Posterior cingulate gyrus (tissue), 11 donors: Measurements from ENCODE around the gene PELI2.
"Not testable (repeated sequence)": the region's sequence is repeated elsewhere in the genome, so short reads cannot be mapped to it uniquely, and the experiment has no call there.

ENCODE experiments used
- DNase-seq, 10 donors: peaks; one replicate each; pipeline versions ENCODE4 v3.0.0 to v3.0.0-alpha.2; 2020 to 2021; ENCODE audit warnings: mixed read lengths in 3 of 10
- intact Hi-C: fragments of 100-400 bp; cut with DNase I; formaldehyde crosslinking; loops from one replicate; pipeline ENCODE4 v1.15.1; 2023

Gene PELI2

DNA sequence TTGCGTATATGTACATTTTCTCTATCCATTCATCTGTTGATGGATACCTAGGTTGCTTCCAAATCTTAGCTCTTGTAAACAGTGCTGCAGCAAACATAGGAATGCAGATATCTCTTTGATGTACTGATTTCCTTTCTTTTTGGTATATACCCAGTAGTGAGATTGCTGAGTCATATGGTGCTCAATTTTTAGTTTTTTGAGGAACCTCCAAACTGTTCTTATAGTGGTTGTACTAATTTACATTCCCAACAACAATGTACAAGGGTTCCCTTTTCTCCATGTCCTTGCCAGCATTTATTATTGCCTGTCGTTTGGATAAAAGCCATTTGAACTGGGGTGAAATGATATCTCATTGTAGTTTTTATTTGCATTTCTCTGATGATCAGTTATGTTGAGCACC is 44.3 kb downstream of the PELI2 start:
- intact Hi-C loops, result no loop called here
- no peak for DNase-seq

DNA sequence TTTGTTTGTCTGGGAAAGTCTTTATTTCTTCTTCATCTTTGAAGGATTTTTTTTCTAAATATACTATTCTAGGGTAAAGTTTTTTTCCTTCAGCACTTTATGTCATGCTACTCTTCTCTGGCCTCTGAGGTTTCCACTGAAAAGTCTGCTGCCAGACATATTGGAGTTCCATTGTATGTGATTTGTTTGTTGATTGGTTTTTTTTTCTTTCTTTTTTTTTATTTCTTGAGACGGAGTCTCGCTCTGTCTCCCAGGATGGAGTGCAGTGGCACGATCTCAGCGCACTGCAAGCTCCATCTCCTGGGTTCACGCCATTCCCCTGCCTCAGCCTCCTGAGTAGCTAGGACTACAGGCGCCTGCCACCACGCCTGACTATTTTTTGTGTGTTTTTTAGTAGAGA is 48.4 kb downstream of the PELI2 start:
- DNase-seq, intact Hi-C loops: not testable (repeated sequence)

DNA sequence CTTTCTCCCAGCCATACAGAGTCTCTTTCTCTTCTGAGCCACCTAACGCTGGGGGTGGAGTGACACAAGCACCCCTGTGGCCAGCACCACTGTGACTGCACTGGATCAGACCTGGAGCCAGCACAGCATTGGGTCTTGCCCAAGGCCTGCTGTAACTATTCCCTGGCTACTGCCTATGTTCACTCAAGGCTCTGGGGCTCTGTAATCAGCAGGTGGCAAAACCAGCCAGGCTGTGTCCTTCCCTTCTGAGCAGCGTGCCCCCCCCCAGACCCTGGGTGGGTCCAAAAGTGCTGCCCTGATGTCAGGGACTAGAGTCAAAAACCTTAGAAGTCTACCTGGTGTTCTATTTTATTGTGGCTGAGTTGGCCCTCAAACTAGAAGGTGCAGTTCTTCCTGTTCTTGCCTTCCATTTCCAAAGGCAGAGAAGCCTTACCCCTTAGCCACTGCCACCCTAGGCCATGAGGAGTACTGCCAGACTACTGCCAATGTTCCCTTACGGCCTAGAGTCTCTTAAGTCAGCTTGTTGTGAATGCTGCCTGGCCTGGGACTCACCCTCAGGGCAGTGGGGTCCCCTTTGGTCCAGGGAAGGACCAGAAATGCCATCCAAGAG is 49.9 kb downstream of the PELI2 start:
- DNase-seq, result no peak

GRCh38 chr14:56170028-56170427 is 51.8 kb downstream of the PELI2 start:
- intact Hi-C loops, result no loop called here
- no peak for DNase-seq

More for the DNA sequence above, 49.9 kb downstream of the PELI2 start:
- intact Hi-C loops, result no loop called here

DNA sequence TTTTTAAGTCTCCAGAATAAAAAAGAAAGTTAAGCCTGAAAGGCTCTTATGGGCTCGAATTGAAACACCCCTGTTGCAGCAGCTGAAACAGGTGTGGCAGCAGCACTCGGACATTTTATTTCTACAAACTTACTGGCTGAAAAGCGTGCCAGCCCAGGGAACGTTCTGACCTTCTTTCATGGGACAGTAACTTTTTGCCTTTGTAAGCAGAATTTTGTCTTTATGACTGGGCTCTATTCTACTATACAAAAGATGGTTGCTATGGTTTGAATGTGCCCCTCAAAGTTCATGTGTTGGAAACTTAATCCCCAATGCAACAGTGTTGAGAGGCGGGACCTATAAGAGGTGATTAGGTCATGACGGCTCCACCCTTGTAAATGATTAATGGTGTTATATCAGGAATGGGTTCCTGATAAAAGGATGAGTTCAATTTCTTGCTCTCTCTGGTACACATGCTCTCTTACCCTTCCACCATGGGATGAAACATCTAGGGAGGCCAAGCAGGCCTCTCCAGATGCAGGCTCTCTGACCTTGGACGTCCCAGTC is 52.7 kb downstream of the PELI2 start:
- no peak for DNase-seq
- intact Hi-C loops, result no loop called here

GRCh38 chr14:56172074-56172473 is 53.9 kb downstream of the PELI2 start:
- intact Hi-C loops, result no loop called here

GRCh38 chr14:56172571-56172971 is 54.4 kb downstream of the PELI2 start:
- no peak for DNase-seq
- intact Hi-C loops, result no loop called here

More at GRCh38 chr14:56172074-56172473, 53.9 kb downstream of the PELI2 start:
- no peak for DNase-seq

GRCh38 chr14:56173365-56173922 is 55.2 kb downstream of the PELI2 start:
- no peak for DNase-seq

DNA sequence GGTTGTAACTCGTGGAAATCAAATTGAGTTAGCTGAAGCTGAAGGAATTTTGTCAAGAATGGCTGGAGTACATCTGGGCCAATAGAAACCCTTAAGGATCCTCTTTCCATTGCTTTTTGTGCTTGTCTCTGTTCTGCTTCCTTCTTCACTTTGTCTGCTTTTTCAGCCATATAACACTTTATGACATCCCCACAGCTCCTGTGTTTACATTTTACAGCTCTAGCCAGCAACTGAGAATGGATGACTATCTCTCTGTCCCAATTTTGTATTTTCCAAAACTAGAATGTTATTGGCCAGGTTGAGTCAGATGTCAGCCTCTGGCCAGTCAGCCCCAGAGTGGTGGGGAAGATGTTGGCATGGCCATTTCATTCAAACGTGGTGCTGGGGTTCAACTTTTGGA is 57.6 kb downstream of the PELI2 start:
- no peak for DNase-seq
- intact Hi-C loops, result no loop called here

More at GRCh38 chr14:56173365-56173922, 55.2 kb downstream of the PELI2 start:
- intact Hi-C loops, result no loop called here

- intact Hi-C loops, result no loop called here
- DNase-seq, result no peak
Measured at GRCh38 chr14:56176530-56176929, 58.3 kb downstream of the PELI2 start.

DNA sequence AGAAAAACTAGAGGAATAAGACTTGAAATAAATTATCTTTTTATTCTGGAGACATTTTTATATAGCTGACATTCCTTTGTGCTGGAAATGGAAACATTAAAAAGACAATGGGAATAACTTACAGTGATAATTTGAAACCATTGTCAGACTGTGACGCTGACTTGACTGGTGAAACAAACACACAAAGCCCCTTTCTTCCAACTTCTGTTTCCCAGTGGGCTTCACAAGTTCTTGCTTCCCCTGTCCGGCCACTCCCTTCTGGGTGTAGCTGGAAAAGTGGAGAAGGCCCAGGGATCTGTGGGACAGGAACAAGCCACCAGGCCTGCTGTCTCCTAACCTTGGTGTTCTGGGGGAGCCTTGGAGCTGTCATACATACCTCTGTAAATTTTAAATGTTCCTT is 58.8 kb downstream of the PELI2 start:
- no peak for DNase-seq
- intact Hi-C loops, result no loop called here

- intact Hi-C loops, result no loop called here
- no peak for DNase-seq
Measured at GRCh38 chr14:56180754-56181542, 62.7 kb downstream of the PELI2 start.

DNA sequence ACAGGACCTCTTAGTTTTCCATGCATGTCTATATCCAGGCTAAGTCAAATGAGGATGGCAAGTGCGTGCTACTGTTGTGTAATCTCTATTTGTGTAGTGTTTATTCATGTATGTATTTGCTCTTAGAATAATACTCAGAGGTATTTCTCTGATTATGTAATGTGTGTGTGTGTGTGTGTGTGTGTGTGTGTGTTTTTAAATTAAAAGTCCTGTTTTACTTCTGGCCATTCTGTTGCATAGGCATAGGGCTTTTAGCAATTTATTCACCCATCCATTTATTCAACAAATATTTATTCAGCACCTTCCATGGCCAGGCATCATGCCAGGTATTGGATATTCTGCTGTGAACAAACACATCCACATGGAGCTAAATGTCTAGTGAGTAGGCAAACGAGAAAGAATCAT is 63.5 kb downstream of the PELI2 start:
- DNase-seq, result no peak
- intact Hi-C loops, result no loop called here

- DNase-seq, result no peak
- intact Hi-C loops, result no loop called here
Measured at GRCh38 chr14:56182410-56182809, 64.2 kb downstream of the PELI2 start.

DNA sequence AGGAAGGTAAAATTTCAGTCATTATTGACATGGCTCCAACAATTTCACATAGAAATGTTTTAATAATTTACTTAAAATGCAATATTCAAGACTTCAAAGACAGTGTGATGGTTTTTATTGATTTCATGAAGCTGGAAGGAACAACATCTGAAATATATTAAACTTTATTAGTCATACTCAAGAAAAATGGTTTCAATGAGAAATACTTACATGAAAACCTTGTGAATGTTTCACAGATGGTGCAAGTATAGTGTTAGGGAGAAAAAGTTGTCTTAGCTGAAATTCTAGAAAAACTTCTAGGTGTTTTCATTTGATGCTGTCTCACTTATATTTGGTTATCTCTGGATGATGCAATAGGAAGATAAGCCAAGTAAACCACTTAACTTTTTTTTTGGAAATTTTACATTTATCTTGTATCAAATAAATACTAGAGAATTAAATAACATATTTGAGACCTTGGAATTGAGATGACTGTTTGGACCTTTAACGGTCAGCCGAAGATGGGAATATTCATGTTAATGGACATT is 65.5 kb downstream of the PELI2 start:
- no peak for DNase-seq
- intact Hi-C loops, result no loop called here

DNA sequence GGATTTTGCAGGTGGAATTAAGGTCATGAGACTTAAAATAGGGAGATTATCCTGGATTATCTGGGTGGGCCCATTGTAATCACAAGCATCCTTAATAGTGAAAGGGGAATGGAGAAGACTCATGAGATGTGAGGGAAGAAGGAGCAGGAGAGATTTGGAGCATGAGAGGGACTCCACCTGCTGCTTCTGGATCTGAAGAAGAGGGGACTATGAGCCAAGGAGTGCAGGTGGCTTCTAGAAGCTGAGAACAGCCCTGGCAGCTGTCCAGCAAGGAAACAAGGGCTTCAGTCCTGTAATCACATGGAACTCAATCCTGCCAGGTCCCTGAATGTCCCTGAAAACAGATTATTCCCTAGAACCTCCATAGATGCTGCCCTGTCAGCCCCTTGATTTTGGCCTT is 67.8 kb downstream of the PELI2 start:
- peak in 1 of 10 donors; percentile 20 for DNase-seq
- intact Hi-C loops, result no loop called here

DNA sequence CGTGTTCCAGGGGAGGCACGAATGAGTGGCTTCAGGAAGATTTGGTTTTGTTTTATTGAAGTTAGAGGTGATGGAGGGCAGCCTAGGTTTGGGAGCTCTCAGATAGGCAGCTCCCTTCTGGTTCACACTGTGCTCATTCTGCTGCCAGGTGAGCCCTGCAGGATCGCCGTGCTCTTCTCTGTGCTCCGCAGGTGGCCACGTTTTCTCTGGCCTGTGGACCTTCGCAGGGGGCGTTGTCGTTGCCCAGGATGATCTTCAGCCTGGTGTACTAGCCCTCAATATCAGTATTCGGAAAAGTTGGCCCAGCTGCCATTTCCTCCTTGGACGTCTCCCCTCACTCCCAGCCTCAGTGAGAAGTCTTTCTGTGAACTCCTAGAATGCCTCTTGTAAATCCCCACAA is 69.5 kb downstream of the PELI2 start:
- intact Hi-C loops, result no loop called here

DNA sequence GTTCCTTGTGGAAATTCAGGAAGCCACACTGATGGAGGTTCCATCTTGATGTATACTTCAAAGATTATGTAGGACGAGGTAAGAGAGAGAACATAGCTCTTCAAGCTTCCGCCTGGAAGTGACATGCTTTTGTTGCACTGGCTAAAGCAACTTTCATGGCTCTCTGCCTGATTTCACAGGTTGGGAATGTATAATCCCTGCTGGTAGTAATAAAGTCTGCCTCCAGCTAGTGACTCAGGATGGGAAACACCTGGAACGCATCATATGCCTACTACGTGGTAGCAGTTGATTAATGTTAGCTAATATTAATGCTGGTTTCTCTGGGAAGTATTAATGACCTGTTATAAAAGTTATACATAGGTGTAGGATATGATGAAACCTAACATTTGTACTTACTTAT is 71.1 kb downstream of the PELI2 start:
- intact Hi-C loops, result no loop called here
- no peak for DNase-seq

More for the DNA sequence above, 69.5 kb downstream of the PELI2 start:
- no peak for DNase-seq

DNA sequence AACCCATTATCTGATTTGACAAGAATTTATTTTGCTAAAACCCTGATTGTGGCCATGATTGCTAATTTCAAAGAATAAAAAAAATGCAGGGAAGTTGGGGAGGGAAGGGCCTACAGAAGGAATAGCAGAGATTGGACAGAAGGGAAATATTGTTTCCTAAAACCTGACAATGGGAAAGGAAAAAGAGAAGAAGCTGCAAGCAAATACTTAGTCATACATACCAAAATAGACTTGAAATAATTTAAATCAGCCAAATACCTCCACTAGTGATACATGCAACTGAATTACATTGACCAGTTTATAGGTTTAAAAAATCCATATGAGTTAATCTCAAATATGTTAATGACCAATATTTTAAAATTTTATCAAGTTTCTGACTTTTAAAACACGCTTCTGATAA is 75.1 kb downstream of the PELI2 start:
- DNase-seq, result no peak
- intact Hi-C loops, result no loop called here

DNA sequence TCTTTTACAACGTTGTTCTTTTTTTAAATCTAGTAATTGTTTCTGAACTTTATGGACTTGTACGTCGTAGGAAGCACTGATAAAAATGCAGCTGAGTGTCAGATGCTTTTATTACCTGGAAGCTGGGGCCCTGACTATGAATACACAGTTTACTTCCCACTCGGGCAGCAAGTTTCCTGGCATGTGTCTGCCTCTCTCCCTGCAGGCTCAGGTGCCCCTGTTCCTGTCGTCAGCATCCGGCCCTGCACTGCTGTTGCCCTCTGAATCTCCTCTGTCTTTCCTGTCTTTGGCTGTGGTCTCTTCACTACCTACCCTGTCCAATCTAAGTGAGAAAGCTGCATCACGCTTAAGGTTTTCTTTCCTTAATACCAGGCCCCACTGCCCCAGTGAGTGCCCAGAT is 75.8 kb downstream of the PELI2 start:
- no peak for DNase-seq
- intact Hi-C loops, result no loop called here

DNA sequence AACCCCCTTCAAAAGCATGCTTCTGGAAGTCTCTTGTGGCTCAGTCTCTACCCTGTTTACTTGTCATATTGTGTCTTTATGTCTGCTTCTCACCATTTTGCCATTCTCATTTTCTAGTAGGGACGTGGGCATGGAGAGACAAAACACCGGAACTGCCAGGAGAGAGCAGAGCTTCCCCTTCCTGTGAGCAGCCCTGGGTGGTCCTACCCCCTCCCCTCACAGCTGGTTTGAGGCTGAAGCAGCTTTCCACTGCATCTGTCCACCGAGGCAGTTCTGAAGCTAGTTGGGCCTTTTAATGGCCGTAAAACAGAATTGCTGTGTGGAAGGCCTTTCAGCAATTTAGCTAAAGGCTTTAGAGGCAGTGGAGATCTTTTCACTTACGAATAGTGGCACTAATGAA is 77.0 kb downstream of the PELI2 start:
- no peak for DNase-seq

More for the DNA sequence above, 77.0 kb downstream of the PELI2 start:
- intact Hi-C loops, result no loop called here
